HEK293 (cell line): ENCODE data around the gene EFCAB6.

ENCODE experiments used
- CTCF ChIA-PET: fragments of 350-600 bp; formaldehyde crosslinking; extraction: SDS; loops from one replicate; lab custom pipeline; 2021; ENCODE audit warnings: antibody characterized with exemption; lab: Yijun Ruan, JAX
- POLR2A ChIA-PET: fragments of 300-600 bp; formaldehyde crosslinking; extraction: SDS; loops from one replicate; lab custom pipeline; 2020; ENCODE audit warnings: antibody characterized with exemption, inconsistent platforms; lab: Yijun Ruan, JAX
- H3K27ac ChIP-seq: fragments of 200-500 bp; sonication (Bioruptor generic); 2 replicates; pipeline ENCODE4 v1.5.1; 2014; ENCODE audit warnings: low read depth, low read length, control low read depth, inconsistent platforms; ENCODE audit errors: extremely low read depth
- H3K36me3 ChIP-seq, 2 experiments: fragments of 200-500 bp in 1 of 2; sonication (Bioruptor generic) in 1 of 2; 1 replicate in 1 of 2; 2 replicates in 1 of 2; pipeline ENCODE4 v1.5.1; 2014 to 2017; ENCODE audit warnings: inconsistent platforms in 2 of 2, low read length in 2 of 2; ENCODE audit not compliant: control insufficient read depth in 2 of 2, insufficient read depth in 1 of 2
- H3K4me1 ChIP-seq: fragments of 200-500 bp; sonication (Bioruptor generic); 2 replicates; pipeline ENCODE4 v1.5.1; 2014; ENCODE audit warnings: mild to moderate bottlenecking, low read length, inconsistent platforms; ENCODE audit not compliant: control insufficient read depth, insufficient read depth
- H3K4me3 ChIP-seq: 2 replicates; pipeline ENCODE4 v1.5.1; 2011; ENCODE audit warnings: low read depth, mild to moderate bottlenecking, control low read depth, low read length, moderate library complexity
- H3K9me3 ChIP-seq: fragments of 200-500 bp; sonication (Bioruptor generic); 2 replicates; pipeline ENCODE4 v1.5.1; 2014; ENCODE audit warnings: low read depth, low read length, inconsistent platforms; ENCODE audit not compliant: control insufficient read depth, insufficient read depth
- GLIS1 ChIP-seq: fragments of 450-650 bp; formaldehyde crosslinking; IDR thresholded peaks from 2 replicates; pipeline ENCODE4 v1.5.1; 2016; ENCODE audit warnings: missing biosample characterization, missing genetic modification characterization
- KLF8 ChIP-seq: fragments of 450-650 bp; formaldehyde crosslinking; IDR thresholded peaks from 2 replicates; pipeline ENCODE4 v1.5.1; 2016; ENCODE audit warnings: missing biosample characterization, missing genetic modification characterization
- SALL2 ChIP-seq: fragments of 450-650 bp; formaldehyde crosslinking; IDR thresholded peaks from 2 replicates; pipeline ENCODE4 v1.5.0; 2017; ENCODE audit warnings: missing biosample characterization, mild to moderate bottlenecking, missing genetic modification characterization, borderline replicate concordance
- SCRT1 ChIP-seq: fragments of 450-650 bp; formaldehyde crosslinking; IDR thresholded peaks from 2 replicates; pipeline ENCODE4 v1.5.1; 2016; ENCODE audit warnings: missing biosample characterization, missing genetic modification characterization, borderline replicate concordance
- SETDB1 ChIP-seq: IDR thresholded peaks from one replicate; pipeline ENCODE4 v1.6.1; 2017; ENCODE audit warnings: mild to moderate bottlenecking, low read length, moderate library complexity, mixed read lengths; ENCODE audit not compliant: insufficient read length
- SP7 ChIP-seq: fragments of 450-650 bp; formaldehyde crosslinking; IDR thresholded peaks from 2 replicates; pipeline ENCODE4 v1.5.1; 2016; ENCODE audit warnings: missing biosample characterization, missing genetic modification characterization
- TCF7L2 ChIP-seq: IDR thresholded peaks from 2 replicates; pipeline ENCODE4 v1.6.1; 2011; ENCODE audit warnings: low read depth, mild to moderate bottlenecking, inconsistent platforms, low read length, moderate library complexity, borderline replicate concordance
- ZEB2 ChIP-seq: fragments of 450-650 bp; formaldehyde crosslinking; IDR thresholded peaks from 2 replicates; pipeline ENCODE4 v1.5.1; 2016; ENCODE audit warnings: missing biosample characterization, missing genetic modification characterization
- ZFHX2 ChIP-seq: fragments of 450-650 bp; formaldehyde crosslinking; conservative IDR thresholded peaks from 2 replicates; pipeline ENCODE4 v1.5.1; 2016; ENCODE audit warnings: missing biosample characterization, missing genetic modification characterization
- ZNF121 ChIP-seq: fragments of 450-650 bp; formaldehyde crosslinking; IDR thresholded peaks from 2 replicates; pipeline ENCODE4 v1.5.1; 2016; ENCODE audit warnings: missing biosample characterization, missing genetic modification characterization
- ZNF155 ChIP-seq: fragments of 450-650 bp; formaldehyde crosslinking; IDR thresholded peaks from 2 replicates; pipeline ENCODE4 v1.5.1; 2016; ENCODE audit warnings: missing biosample characterization, missing genetic modification characterization
- ZNF174 ChIP-seq: fragments of 450-650 bp; formaldehyde crosslinking; IDR thresholded peaks from 2 replicates; pipeline ENCODE4 v1.5.0; 2017; ENCODE audit warnings: missing biosample characterization, mild to moderate bottlenecking, missing genetic modification characterization
- ZNF2 ChIP-seq: fragments of 450-650 bp; formaldehyde crosslinking; IDR thresholded peaks from 2 replicates; pipeline ENCODE4 v1.5.1; 2016; ENCODE audit warnings: missing biosample characterization, missing genetic modification characterization
- ZNF202 ChIP-seq: fragments of 450-650 bp; formaldehyde crosslinking; IDR thresholded peaks from 2 replicates; pipeline ENCODE4 v1.5.1; 2016; ENCODE audit warnings: missing biosample characterization, missing genetic modification characterization, borderline replicate concordance
- ZNF211 ChIP-seq: fragments of 450-650 bp; formaldehyde crosslinking; IDR thresholded peaks from 2 replicates; pipeline ENCODE4 v1.5.1; 2016; ENCODE audit warnings: low read depth, missing biosample characterization, missing genetic modification characterization
- ZNF292 ChIP-seq: fragments of 450-650 bp; formaldehyde crosslinking; IDR thresholded peaks from 2 replicates; pipeline ENCODE4 v1.5.1; 2016; ENCODE audit warnings: low read depth, missing biosample characterization, missing genetic modification characterization, borderline replicate concordance
- ZNF350 ChIP-seq: fragments of 450-650 bp; formaldehyde crosslinking; IDR thresholded peaks from 2 replicates; pipeline ENCODE4 v1.5.0; 2017; ENCODE audit warnings: missing biosample characterization, mild to moderate bottlenecking, missing genetic modification characterization
- ZNF501 ChIP-seq: fragments of 450-650 bp; formaldehyde crosslinking; IDR thresholded peaks from 2 replicates; pipeline ENCODE4 v1.5.1; 2016; ENCODE audit warnings: missing biosample characterization, missing genetic modification characterization
- ZNF549 ChIP-seq: fragments of 450-650 bp; IDR thresholded peaks from 2 replicates; pipeline ENCODE4 v1.5.1; 2018; ENCODE audit warnings: missing biosample characterization, missing genetic modification characterization, mild to moderate bottlenecking, inconsistent platforms, moderate library complexity
- ZNF610 ChIP-seq: fragments of 450-650 bp; formaldehyde crosslinking; IDR thresholded peaks from 2 replicates; pipeline ENCODE4 v1.5.1; 2016; ENCODE audit warnings: missing biosample characterization, missing genetic modification characterization, borderline replicate concordance
- ZNF624 ChIP-seq: fragments of 450-650 bp; formaldehyde crosslinking; IDR thresholded peaks from 2 replicates; pipeline ENCODE4 v1.5.1; 2017; ENCODE audit warnings: missing biosample characterization, missing genetic modification characterization
- ZNF654 ChIP-seq: fragments of 450-650 bp; formaldehyde crosslinking; IDR thresholded peaks from 2 replicates; pipeline ENCODE4 v1.5.1; 2016; ENCODE audit warnings: low read depth, missing biosample characterization, missing genetic modification characterization
- ZNF791 ChIP-seq: fragments of 450-650 bp; formaldehyde crosslinking; IDR thresholded peaks from 2 replicates; pipeline ENCODE4 v1.5.1; 2016; ENCODE audit warnings: missing biosample characterization, missing genetic modification characterization
- ZNF843 ChIP-seq: fragments of 450-650 bp; formaldehyde crosslinking; IDR thresholded peaks from 2 replicates; pipeline ENCODE4 v1.5.1; 2016; ENCODE audit warnings: missing biosample characterization, missing genetic modification characterization
- TF ChIP-seq, protein P1 (sequence below): fragments of 450-650 bp; formaldehyde crosslinking; IDR thresholded peaks from 2 replicates; pipeline ENCODE4 v1.5.1; 2016; ENCODE audit warnings: missing biosample characterization, missing genetic modification characterization
- TF ChIP-seq, protein P2 (sequence below): fragments of 450-650 bp; formaldehyde crosslinking; IDR thresholded peaks from 2 replicates; pipeline ENCODE4 v1.5.1; 2017; ENCODE audit warnings: missing biosample characterization, missing genetic modification characterization
- TF ChIP-seq, protein P3 (sequence below): fragments of 450-650 bp; formaldehyde crosslinking; IDR thresholded peaks from 2 replicates; pipeline ENCODE4 v1.5.1; 2017; ENCODE audit warnings: missing biosample characterization, missing genetic modification characterization
- TF ChIP-seq, protein P4 (sequence below): fragments of 450-650 bp; formaldehyde crosslinking; IDR thresholded peaks from 2 replicates; pipeline ENCODE4 v1.5.1; 2016; ENCODE audit warnings: missing biosample characterization, missing genetic modification characterization
- TF ChIP-seq, protein P5 (sequence below): fragments of 450-650 bp; formaldehyde crosslinking; IDR thresholded peaks from 2 replicates; pipeline ENCODE4 v1.5.1; 2016; ENCODE audit warnings: missing biosample characterization, missing genetic modification characterization

Gene EFCAB6

DNA sequence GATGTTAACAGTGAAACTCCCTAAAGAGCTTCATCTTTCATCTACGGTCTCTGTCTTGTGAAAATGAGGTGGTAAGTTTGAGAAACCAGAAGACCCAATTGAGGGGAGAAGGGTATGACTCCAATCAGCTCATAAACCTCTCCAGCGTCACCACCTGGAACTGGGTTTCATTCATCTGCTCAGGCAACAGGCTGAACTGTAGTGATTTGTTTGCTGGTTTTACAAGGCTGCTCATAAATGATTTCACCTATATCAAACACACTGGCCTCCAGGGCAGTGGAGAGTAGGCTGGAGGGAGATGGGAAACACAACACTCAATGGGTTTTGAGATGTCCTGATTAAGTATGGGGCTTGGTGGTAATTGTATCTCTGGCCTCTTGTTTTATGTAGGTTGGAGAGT lies 79.0 kb downstream of the EFCAB6 start (continued):
- TF ChIP-seq ZNF155 (tag by site-specific recombination) (no peak), SP7 (tag by site-specific recombination) (no peak), ZNF610 (tag by site-specific recombination) (no peak), ZNF202 (tag by site-specific recombination) (no peak), ZNF292 (no peak), SCRT1 (tag by site-specific recombination) (peak; percentile 94), SALL2 (tag by site-specific recombination) (no peak), ZNF654 (tag by site-specific recombination) (peak; percentile 8; the same call in 1 of the 2 replicates), ZNF2 (no peak), GLIS1 (tag by site-specific recombination) (peak; percentile 71), ZNF174 (tag by site-specific recombination) (no peak), ZNF501 (no peak), ZFHX2 (tag by site-specific recombination) (no peak), TCF7L2 (no peak), ZNF791 (tag by site-specific recombination) (no peak), ZEB2 (no peak), ZNF211 (no peak)
- TF ChIP-seq, protein P1, sequence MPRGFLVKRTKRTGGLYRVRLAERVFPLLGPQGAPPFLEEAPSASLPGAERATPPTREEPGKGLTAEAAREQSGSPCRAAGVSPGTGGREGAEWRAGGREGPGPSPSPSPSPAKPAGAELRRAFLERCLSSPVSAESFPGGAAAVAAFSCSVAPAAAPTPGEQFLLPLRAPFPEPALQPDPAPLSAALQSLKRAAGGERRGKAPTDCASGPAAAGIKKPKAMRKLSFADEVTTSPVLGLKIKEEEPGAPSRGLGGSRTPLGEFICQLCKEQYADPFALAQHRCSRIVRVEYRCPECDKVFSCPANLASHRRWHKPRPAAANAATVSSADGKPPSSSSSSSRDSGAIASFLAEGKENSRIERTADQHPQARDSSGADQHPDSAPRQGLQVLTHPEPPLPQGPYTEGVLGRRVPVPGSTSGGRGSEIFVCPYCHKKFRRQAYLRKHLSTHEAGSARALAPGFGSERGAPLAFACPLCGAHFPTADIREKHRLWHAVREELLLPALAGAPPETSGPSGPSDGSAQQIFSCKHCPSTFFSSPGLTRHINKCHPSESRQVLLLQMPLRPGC = no peak
- TF ChIP-seq, protein P2, sequence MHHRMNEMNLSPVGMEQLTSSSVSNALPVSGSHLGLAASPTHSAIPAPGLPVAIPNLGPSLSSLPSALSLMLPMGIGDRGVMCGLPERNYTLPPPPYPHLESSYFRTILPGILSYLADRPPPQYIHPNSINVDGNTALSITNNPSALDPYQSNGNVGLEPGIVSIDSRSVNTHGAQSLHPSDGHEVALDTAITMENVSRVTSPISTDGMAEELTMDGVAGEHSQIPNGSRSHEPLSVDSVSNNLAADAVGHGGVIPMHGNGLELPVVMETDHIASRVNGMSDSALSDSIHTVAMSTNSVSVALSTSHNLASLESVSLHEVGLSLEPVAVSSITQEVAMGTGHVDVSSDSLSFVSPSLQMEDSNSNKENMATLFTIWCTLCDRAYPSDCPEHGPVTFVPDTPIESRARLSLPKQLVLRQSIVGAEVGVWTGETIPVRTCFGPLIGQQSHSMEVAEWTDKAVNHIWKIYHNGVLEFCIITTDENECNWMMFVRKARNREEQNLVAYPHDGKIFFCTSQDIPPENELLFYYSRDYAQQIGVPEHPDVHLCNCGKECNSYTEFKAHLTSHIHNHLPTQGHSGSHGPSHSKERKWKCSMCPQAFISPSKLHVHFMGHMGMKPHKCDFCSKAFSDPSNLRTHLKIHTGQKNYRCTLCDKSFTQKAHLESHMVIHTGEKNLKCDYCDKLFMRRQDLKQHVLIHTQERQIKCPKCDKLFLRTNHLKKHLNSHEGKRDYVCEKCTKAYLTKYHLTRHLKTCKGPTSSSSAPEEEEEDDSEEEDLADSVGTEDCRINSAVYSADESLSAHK = 0 out of 2 replicates have a peak, but pooled peaks have one; percentile 28

DNA sequence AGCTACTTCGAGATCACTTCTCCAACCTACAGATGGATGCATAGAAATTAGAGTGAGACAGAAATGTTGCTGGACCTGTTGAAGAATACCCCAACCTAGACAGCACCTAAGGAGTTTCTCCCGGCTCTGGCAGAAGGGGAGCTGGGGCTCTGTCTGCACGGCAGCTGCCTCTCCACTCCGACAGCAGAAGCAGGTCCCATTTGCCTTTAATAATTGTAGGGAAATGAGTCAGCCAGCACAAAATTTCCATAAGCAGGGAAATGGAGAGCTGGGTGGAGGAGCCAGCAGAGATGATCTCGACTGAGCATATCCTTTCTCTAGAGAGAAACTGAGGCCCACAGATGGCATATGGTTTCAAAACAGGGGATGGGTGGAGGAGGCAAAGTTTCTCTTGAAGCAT lies 80.1 kb downstream of the EFCAB6 start:
- POLR2A ChIA-PET = no interaction called here
- no peaks in the 10 kb centered on the region for H3K9me3 ChIP-seq
- CTCF ChIA-PET = interaction anchor here (0.9 kb wide), 1 partner anchor 153 kb away, joined by 3 read pairs; no protein-coding TSS in a partner anchor
- TF ChIP-seq, protein P3, sequence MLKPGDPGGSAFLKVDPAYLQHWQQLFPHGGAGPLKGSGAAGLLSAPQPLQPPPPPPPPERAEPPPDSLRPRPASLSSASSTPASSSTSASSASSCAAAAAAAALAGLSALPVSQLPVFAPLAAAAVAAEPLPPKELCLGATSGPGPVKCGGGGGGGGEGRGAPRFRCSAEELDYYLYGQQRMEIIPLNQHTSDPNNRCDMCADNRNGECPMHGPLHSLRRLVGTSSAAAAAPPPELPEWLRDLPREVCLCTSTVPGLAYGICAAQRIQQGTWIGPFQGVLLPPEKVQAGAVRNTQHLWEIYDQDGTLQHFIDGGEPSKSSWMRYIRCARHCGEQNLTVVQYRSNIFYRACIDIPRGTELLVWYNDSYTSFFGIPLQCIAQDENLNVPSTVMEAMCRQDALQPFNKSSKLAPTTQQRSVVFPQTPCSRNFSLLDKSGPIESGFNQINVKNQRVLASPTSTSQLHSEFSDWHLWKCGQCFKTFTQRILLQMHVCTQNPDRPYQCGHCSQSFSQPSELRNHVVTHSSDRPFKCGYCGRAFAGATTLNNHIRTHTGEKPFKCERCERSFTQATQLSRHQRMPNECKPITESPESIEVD (tag by site-specific recombination) = no peak
- TF ChIP-seq ZNF202 (tag by site-specific recombination) (no peak), ZNF843 (tag by site-specific recombination) (no peak), SETDB1 (no peak), ZNF121 (tag by site-specific recombination) (no peak), KLF8 (no peak), ZNF624 (tag by site-specific recombination) (no peak), ZNF549 (tag by site-specific recombination) (no peak), ZNF350 (tag by site-specific recombination) (no peak)
- TF ChIP-seq, protein P4, sequence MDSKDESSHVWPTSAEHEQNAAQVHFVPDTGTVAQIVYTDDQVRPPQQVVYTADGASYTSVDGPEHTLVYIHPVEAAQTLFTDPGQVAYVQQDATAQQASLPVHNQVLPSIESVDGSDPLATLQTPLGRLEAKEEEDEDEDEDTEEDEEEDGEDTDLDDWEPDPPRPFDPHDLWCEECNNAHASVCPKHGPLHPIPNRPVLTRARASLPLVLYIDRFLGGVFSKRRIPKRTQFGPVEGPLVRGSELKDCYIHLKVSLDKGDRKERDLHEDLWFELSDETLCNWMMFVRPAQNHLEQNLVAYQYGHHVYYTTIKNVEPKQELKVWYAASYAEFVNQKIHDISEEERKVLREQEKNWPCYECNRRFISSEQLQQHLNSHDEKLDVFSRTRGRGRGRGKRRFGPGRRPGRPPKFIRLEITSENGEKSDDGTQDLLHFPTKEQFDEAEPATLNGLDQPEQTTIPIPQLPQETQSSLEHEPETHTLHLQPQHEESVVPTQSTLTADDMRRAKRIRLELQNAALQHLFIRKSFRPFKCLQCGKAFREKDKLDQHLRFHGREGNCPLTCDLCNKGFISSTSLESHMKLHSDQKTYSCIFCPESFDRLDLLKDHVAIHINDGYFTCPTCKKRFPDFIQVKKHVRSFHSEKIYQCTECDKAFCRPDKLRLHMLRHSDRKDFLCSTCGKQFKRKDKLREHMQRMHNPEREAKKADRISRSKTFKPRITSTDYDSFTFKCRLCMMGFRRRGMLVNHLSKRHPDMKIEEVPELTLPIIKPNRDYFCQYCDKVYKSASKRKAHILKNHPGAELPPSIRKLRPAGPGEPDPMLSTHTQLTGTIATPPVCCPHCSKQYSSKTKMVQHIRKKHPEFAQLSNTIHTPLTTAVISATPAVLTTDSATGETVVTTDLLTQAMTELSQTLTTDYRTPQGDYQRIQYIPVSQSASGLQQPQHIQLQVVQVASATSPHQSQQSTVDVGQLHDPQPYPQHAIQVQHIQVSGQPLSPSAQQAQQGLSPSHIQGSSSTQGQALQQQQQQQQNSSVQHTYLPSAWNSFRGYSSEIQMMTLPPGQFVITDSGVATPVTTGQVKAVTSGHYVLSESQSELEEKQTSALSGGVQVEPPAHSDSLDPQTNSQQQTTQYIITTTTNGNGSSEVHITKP = no peak
- TF ChIP-seq, protein P5, sequence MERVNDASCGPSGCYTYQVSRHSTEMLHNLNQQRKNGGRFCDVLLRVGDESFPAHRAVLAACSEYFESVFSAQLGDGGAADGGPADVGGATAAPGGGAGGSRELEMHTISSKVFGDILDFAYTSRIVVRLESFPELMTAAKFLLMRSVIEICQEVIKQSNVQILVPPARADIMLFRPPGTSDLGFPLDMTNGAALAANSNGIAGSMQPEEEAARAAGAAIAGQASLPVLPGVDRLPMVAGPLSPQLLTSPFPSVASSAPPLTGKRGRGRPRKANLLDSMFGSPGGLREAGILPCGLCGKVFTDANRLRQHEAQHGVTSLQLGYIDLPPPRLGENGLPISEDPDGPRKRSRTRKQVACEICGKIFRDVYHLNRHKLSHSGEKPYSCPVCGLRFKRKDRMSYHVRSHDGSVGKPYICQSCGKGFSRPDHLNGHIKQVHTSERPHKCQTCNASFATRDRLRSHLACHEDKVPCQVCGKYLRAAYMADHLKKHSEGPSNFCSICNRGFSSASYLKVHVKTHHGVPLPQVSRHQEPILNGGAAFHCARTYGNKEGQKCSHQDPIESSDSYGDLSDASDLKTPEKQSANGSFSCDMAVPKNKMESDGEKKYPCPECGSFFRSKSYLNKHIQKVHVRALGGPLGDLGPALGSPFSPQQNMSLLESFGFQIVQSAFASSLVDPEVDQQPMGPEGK (tag by site-specific recombination) = no peak

More for the DNA sequence above, 80.1 kb downstream of the EFCAB6 start:
- no peaks in the 10 kb centered on the region for H3K36me3 ChIP-seq
- H3K27ac ChIP-seq = no peak overlapping the region
- H3K4me1 ChIP-seq = peaks cover 10% of the 10 kb centered on the region; the same call in 1 of the 2 replicates
- H3K4me3 ChIP-seq = no peak overlapping the region
